GM12878 (cell line): ENCODE results near the gene TEX55. TPM values are rescaled to one million over a fixed set of nuclear protein-coding genes. Genes with fewer than 3 reads are reported as not detected.

Experiments used
- ATAC-seq: fragments of 200-7000 bp; cut with Tn5 transposase; 3 replicates; pipeline ENCODE4 v1.9.1; 2020; ENCODE audit warnings: mild to moderate bottlenecking, moderate library complexity
- BruUV-seq: library from RNA; stranded (reverse); fragments of 400-500 nt; replicated peaks from 2 replicates; lab custom pipeline; 2021; lab: Mats Ljungman, UMichigan
- CTCF ChIA-PET: fragments of 300-600 bp; sonication (Branson Sonifier 250); formaldehyde crosslinking; extraction: SDS; loops from one replicate; lab custom pipeline; 2021; ENCODE audit warnings: inconsistent platforms; lab: Yijun Ruan, JAX
- POLR2A ChIA-PET: fragments of 350-600 bp; formaldehyde crosslinking; extraction: SDS; loops from one replicate; lab custom pipeline; 2021; ENCODE audit warnings: inconsistent platforms; lab: Charles Lee
- RAD21 ChIA-PET: fragments of 300-600 bp; sonication (Branson Sonifier 250); formaldehyde crosslinking; loops from one replicate; lab custom pipeline; 2023; ENCODE audit warnings: antibody characterized with exemption; ENCODE audit not compliant: unreplicated experiment; lab: Charles Lee
- SMC1A ChIA-PET: fragments of 300-600 bp; sonication (Branson Sonifier 250); formaldehyde crosslinking; loops from one replicate; lab custom pipeline; 2023; ENCODE audit not compliant: unreplicated experiment, uncharacterized antibody; lab: Charles Lee
- DNase-seq: peaks from one replicate; pipeline ENCODE4 v3.0.0-alpha.2; 2011; ENCODE audit warnings: low read depth, low spot score
- FAIRE-seq: peaks from 3 replicates; lab custom pipeline; 2011; peaks lifted over from hg19 to GRCh38; lab: Jason Lieb, UNC
- H2AFZ ChIP-seq: 2 replicates; pipeline ENCODE4 v1.6.0; 2011; ENCODE audit warnings: low read depth, low read length, control low read depth; ENCODE audit not compliant: control insufficient read depth
- H3K27ac ChIP-seq: 2 replicates; pipeline ENCODE4 v1.5.1; 2011; ENCODE audit warnings: control low read depth; ENCODE audit not compliant: control insufficient read depth, insufficient read depth
- H3K27me3 ChIP-seq, 2 experiments: replicated peaks in 1 of 2; 2 replicates each; pipeline versions ENCODE4 v1.6.0 to v1.6.1; 2011; ENCODE audit warnings: low read length in 1 of 2; ENCODE audit not compliant: control insufficient read depth in 2 of 2, insufficient read depth in 2 of 2
- H3K36me3 ChIP-seq, 2 experiments: 2 replicates each; pipeline ENCODE4 v1.5.1; 2011; ENCODE audit warnings: low read length in 1 of 2; ENCODE audit not compliant: control insufficient read depth in 2 of 2, insufficient read depth in 2 of 2
- H3K4me1 ChIP-seq: 2 replicates; pipeline ENCODE4 v1.6.1; 2011; ENCODE audit warnings: mild to moderate bottlenecking, low read length, moderate library complexity, mixed read lengths; ENCODE audit not compliant: control insufficient read depth, insufficient read depth
- H3K4me2 ChIP-seq: 2 replicates; pipeline ENCODE4 v1.6.0; 2011; ENCODE audit warnings: control low read depth; ENCODE audit not compliant: control insufficient read depth, insufficient read depth
- H3K4me3 ChIP-seq: fragments of 200-600 bp; sonication (generic); 2 replicates; pipeline ENCODE4 v1.5.1; 2016
- H3K79me2 ChIP-seq: 2 replicates; pipeline ENCODE4 v1.6.0; 2011; ENCODE audit warnings: low read length; ENCODE audit not compliant: control insufficient read depth, insufficient read depth
- H3K9ac ChIP-seq: 2 replicates; pipeline ENCODE4 v1.8.0; 2011; ENCODE audit warnings: low read length, control low read depth, mixed read lengths; ENCODE audit not compliant: control insufficient read depth, insufficient read depth
- H3K9me3 ChIP-seq: replicated peaks from 3 replicates; pipeline ENCODE4 v1.5.1; 2011; ENCODE audit warnings: mild to moderate bottlenecking, low read length; ENCODE audit not compliant: control insufficient read depth, insufficient read depth
- H4K20me1 ChIP-seq: 2 replicates; pipeline ENCODE4 v1.6.0; 2011; ENCODE audit not compliant: control insufficient read depth, insufficient read depth
- E4F1 ChIP-seq: fragments of 450-650 bp; IDR thresholded peaks from 2 replicates; pipeline ENCODE4 v1.6.1; 2018; ENCODE audit warnings: borderline replicate concordance, mild to moderate bottlenecking; ENCODE audit not compliant: partially characterized antibody
- IRF4 ChIP-seq: IDR thresholded peaks from 2 replicates; pipeline ENCODE4 v1.6.1; 2011; ENCODE audit warnings: low read depth, low read length
- NRF1 ChIP-seq: conservative IDR thresholded peaks from 2 replicates; pipeline ENCODE4 v1.6.1; 2011; ENCODE audit warnings: mild to moderate bottlenecking, low read depth, low read length, improper control_type of control experiment
- RUNX3 ChIP-seq: IDR thresholded peaks from 2 replicates; pipeline ENCODE4 v1.6.1; 2012; ENCODE audit warnings: low read length, inconsistent platforms
- SIX5 ChIP-seq: IDR thresholded peaks from 2 replicates; pipeline ENCODE4 v1.6.1; 2011; ENCODE audit warnings: mild to moderate bottlenecking, low read depth, low read length, moderate library complexity; ENCODE audit not compliant: severe bottlenecking
- WGBS: methylation state at CpG from one replicate; pipeline ENCODE4 v1.1.6; 2016; ENCODE audit warnings: low lambda C conversion rate; ENCODE audit not compliant: insufficient replicate concordance, insufficient coverage; ENCODE audit errors: missing lambda C conversion rate; 5-methylcytosine and 5-hydroxymethylcytosine counted together
- in situ Hi-C: fragments of 300-500 bp; cut with MboI; formaldehyde crosslinking; loops from 9 replicates; pipeline ENCODE4 v1.14.3; 2018; ENCODE audit warnings: mixed read lengths
- intact Hi-C: fragments of 100-400 bp; cut with micrococcal nuclease; formaldehyde crosslinking; loops from one replicate; pipeline ENCODE4 v1.14.2; 2022; ENCODE audit not compliant: unreplicated experiment
- polyA plus RNA-seq, 11 experiments: library from polyadenylated mRNA; depleted of rRNA in 4 of 11; unstranded in 6 of 11; stranded (reverse) in 5 of 11; fragments of >200 nt; fragmentation: Nextera tagmentation in 4 of 11; fragmentation: Illumina TruSeq in 1 of 11; extraction: Ambion mirVana in 4 of 11; extraction: Trizol in 1 of 11; gene quantifications; 1 replicate in 1 of 11; 2 replicates in 10 of 11; pipeline versions ENCODE4 v1.2.1 to v1.2.3, GENCODE V29; 2011 to 2016; ENCODE audit warnings: inconsistent platforms in 2 of 11, missing spikeins in 2 of 11, low read depth in 1 of 11
- total RNA-seq, 4 experiments: library from RNA; depleted of rRNA in 3 of 4; stranded (reverse); fragments of >200 nt in 3 of 4; fragmentation: Illumina TruSeq in 1 of 4; extraction: Trizol in 1 of 4; gene quantifications; 2 replicates each; pipeline versions ENCODE4 v1.2.1 to v1.2.3, GENCODE V29; 2013 to 2021
- TF ChIP-seq, protein P1 (sequence below): fragments of 450-650 bp; IDR thresholded peaks from 2 replicates; pipeline ENCODE4 v1.6.1; 2017; ENCODE audit warnings: mild to moderate bottlenecking, moderate library complexity

The TEX55 gene
- total and polyA plus RNA-seq, 10 of the 15 experiments (the other 5 are each of a cell fraction or from before 2014, with no cell fraction given): not detected

- no peak for ATAC-seq
- CTCF ChIA-PET: interaction anchor here (1.9 kb wide), 1 partner anchor 57 kb away, joined by 4 read pairs; no protein-coding TSS in a partner anchor
- in situ Hi-C loops: no loop called here
- no peaks in the 10 kb centered on the region for H3K4me1 ChIP-seq
- no peak overlapping the region for H2AFZ ChIP-seq
- SMC1A ChIA-PET: no interaction called here
- H3K79me2 ChIP-seq: no peaks in the 10 kb centered on the region
- BruUV-seq: no TSS peak
- H3K4me2 ChIP-seq: no peak overlapping the region
- no peak overlapping the region for H3K27ac ChIP-seq
- no peaks in the 10 kb centered on the region for H3K9me3 ChIP-seq
- TF ChIP-seq RUNX3: no peak
- TF ChIP-seq SIX5: no peak
- no peak for TF ChIP-seq NRF1
- no peak for TF ChIP-seq E4F1
- TF ChIP-seq, protein P1, sequence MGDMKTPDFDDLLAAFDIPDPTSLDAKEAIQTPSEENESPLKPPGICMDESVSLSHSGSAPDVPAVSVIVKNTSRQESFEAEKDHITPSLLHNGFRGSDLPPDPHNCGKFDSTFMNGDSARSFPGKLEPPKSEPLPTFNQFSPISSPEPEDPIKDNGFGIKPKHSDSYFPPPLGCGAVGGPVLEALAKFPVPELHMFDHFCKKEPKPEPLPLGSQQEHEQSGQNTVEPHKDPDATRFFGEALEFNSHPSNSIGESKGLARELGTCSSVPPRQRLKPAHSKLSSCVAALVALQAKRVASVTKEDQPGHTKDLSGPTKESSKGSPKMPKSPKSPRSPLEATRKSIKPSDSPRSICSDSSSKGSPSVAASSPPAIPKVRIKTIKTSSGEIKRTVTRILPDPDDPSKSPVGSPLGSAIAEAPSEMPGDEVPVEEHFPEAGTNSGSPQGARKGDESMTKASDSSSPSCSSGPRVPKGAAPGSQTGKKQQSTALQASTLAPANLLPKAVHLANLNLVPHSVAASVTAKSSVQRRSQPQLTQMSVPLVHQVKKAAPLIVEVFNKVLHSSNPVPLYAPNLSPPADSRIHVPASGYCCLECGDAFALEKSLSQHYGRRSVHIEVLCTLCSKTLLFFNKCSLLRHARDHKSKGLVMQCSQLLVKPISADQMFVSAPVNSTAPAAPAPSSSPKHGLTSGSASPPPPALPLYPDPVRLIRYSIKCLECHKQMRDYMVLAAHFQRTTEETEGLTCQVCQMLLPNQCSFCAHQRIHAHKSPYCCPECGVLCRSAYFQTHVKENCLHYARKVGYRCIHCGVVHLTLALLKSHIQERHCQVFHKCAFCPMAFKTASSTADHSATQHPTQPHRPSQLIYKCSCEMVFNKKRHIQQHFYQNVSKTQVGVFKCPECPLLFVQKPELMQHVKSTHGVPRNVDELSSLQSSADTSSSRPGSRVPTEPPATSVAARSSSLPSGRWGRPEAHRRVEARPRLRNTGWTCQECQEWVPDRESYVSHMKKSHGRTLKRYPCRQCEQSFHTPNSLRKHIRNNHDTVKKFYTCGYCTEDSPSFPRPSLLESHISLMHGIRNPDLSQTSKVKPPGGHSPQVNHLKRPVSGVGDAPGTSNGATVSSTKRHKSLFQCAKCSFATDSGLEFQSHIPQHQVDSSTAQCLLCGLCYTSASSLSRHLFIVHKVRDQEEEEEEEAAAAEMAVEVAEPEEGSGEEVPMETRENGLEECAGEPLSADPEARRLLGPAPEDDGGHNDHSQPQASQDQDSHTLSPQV: no peak
- TF ChIP-seq IRF4: no peak
- H3K9ac ChIP-seq: no peak overlapping the region
- intact Hi-C loops: no loop called here
- POLR2A ChIA-PET: no interaction called here
- no peak for DNase-seq
- FAIRE-seq: no peak
- H3K4me3 ChIP-seq: no peak overlapping the region
- no peaks in the 10 kb centered on the region for H3K36me3 ChIP-seq
- H4K20me1 ChIP-seq: no peaks in the 10 kb centered on the region
- RAD21 ChIA-PET: no interaction called here
- 29% methylated on average over 9 of the region's 9 CpGs for WGBS
- H3K27me3 ChIP-seq: no peaks in the 10 kb centered on the region
Measured at GRCh38 chr3:119184111-119184510, 38.1 kb downstream of the TEX55 start.
